VCaP (cell line): ENCODE results near the gene P2RY2.

Experiments
- H3K27ac ChIP-seq: fragments of 450-650 bp; 2 replicates; pipeline ENCODE4 v1.5.1; 2017
- CTCF ChIP-seq: fragments of 450-650 bp; conservative IDR thresholded peaks from 2 replicates; pipeline ENCODE4 v1.5.1; 2017; ENCODE audit warnings: mild to moderate bottlenecking, moderate library complexity

Gene P2RY2

GRCh38 chr11:73182824-73183321, 35.2 kb upstream of the P2RY2 start:
- TF ChIP-seq CTCF, result peak; percentile 64

DNA sequence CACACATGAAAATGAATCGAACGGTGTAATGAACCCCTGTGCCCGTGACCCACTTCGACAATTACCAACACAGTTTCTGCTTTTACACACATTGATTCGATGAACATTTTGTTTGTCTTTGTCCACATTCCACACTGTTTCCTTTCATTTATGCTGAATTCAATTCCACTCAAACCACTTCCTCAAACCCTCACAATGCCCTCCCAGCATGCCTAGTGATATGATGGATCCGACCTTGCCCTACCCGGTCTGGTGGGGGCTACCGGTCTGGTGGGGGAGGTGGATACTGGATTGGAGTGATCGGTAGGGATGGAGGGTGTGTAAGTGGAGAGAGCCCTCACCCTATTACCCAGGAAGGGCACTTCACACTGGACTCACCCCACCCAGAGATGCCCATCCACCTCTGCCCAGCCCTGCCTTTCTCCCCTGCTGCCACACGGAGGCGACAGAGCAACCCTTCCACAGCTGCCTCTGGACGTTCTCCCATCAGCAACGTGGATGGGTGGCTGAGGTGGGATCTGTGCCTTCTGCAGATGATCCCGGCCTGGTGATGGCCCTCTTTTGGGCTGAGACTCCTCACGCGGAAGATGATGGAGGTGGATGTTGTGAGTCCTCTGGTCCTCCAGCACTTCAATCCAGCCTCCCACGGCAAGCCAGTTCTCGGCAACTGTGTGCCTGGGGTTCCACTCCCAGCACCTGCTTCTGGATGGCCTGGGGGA, 33.0 kb upstream of the P2RY2 start:
- TF ChIP-seq CTCF, result peak; percentile 97
- no peak overlapping the region for H3K27ac ChIP-seq

More at GRCh38 chr11:73182824-73183321, 35.2 kb upstream of the P2RY2 start:
- no peak overlapping the region for H3K27ac ChIP-seq

- no peak for TF ChIP-seq CTCF
- H3K27ac ChIP-seq, result no peak overlapping the region
These were observed 32.3 kb upstream of the P2RY2 start for GRCh38 chr11:73185680-73186293.

GRCh38 chr11:73186294-73186850, 31.7 kb upstream of the P2RY2 start:
- H3K27ac ChIP-seq, result no peak overlapping the region
- TF ChIP-seq CTCF, result no peak

DNA sequence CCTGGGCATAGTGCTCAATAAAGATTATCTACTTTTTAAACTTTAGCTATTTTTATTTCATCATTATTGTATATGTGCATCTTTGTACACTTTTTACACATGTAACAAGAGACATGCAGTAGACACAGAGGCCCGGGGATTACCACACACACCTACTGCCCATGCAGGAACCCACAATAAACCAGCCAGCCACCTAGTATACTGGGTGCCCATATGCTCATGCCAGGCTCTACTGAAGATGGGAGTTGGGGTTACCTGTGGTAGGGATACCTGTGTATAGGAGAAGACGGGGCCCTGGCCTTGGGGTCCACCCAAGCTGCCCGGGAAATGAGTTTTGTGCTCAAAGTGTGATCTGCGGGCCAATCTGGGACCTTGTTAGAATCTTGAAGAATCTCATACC, 31.2 kb upstream of the P2RY2 start:
- no peak for TF ChIP-seq CTCF
- no peak overlapping the region for H3K27ac ChIP-seq

- no peak for TF ChIP-seq CTCF
- no peak overlapping the region for H3K27ac ChIP-seq
These were observed 30.2 kb upstream of the P2RY2 start for GRCh38 chr11:73187854-73188253.

- no peak for TF ChIP-seq CTCF
These were observed 29.8 kb upstream of the P2RY2 start for GRCh38 chr11:73188301-73188700.

More at GRCh38 chr11:73188301-73188700, 29.8 kb upstream of the P2RY2 start:
- H3K27ac ChIP-seq, result no peak overlapping the region
